Measurements from ENCODE around the gene EMSY. TPM values are rescaled to one million over a fixed set of nuclear protein-coding genes. Genes with fewer than 3 reads are reported as not detected.

Gene EMSY
- total and polyA plus RNA-seq, 2 of the 13 experiments (the other 11 are each of a cell fraction or from before 2014, with no cell fraction given): 11.6 to 18.5 TPM

- TF ChIP-seq SNAPC4 (CRISPR knock-in tag; IDR thresholded peaks at IDR 0.05) (0 out of 2 replicates have a peak, but pooled peaks have one; percentile 34), ZNF780A (CRISPR knock-in tag; IDR thresholded peaks at IDR 0.05) (no peak), THYN1 (CRISPR knock-in tag; IDR thresholded peaks at IDR 0.05; ENCODE audit: borderline replicate concordance, low read depth) (no peak), NFYC (CRISPR knock-in tag; IDR thresholded peaks at IDR 0.05) (peak; percentile 90), ARNT2 (CRISPR knock-in tag; IDR thresholded peaks at IDR 0.05; ENCODE audit: low read depth) (no peak), PRDM4 (CRISPR knock-in tag; IDR thresholded peaks at IDR 0.05; ENCODE audit: borderline replicate concordance) (0 out of 2 replicates have a peak, but pooled peaks have one; percentile 21), SKI (IDR thresholded peaks at IDR 0.05; ENCODE audit: partially characterized antibody) (no peak), RBAK (CRISPR knock-in tag; IDR thresholded peaks at IDR 0.05) (no peak), ZBTB21 (CRISPR knock-in tag; IDR thresholded peaks at IDR 0.05) (0 out of 2 replicates have a peak, but pooled peaks have one; percentile 16), ZNF574 (CRISPR knock-in tag; IDR thresholded peaks at IDR 0.05) (peak; percentile 95), ZGPAT (CRISPR knock-in tag; IDR thresholded peaks at IDR 0.05) (peak; percentile 53; the same call in 1 of the 2 replicates), MATR3 (CRISPR knock-in tag; IDR thresholded peaks at IDR 0.05) (no peak), ZNF224 (CRISPR knock-in tag; IDR thresholded peaks at IDR 0.05) (no peak), ZNF136 (CRISPR knock-in tag; IDR thresholded peaks at IDR 0.05; ENCODE audit: low read depth) (no peak), TBL1XR1 (IDR thresholded peaks at IDR 0.05; ENCODE audit: borderline replicate concordance, low read length, partially characterized antibody) (no peak), ATF7 (IDR thresholded peaks at IDR 0.05) (no peak), ATF7 (CRISPR knock-in tag; IDR thresholded peaks at IDR 0.05) (no peak), ZNF564 (CRISPR knock-in tag; IDR thresholded peaks at IDR 0.05) (no peak)
Measured at GRCh38 chr11:76444384-76445120, at the start of gene EMSY (continued).
